Dedifferentiated amniotic fluid mesenchymal stem cell (primary cell): ENCODE data around the gene CYP21A2.
"Not testable (repeated sequence)": the region's sequence is repeated elsewhere in the genome, so short reads cannot be mapped to it uniquely, and the experiment has no call there.

Source experiments
- DNase-seq: peaks from one replicate; pipeline ENCODE4 v3.0.0-alpha.2; 2016; ENCODE audit errors: extremely low spot score

CYP21A2 gene

DNA sequence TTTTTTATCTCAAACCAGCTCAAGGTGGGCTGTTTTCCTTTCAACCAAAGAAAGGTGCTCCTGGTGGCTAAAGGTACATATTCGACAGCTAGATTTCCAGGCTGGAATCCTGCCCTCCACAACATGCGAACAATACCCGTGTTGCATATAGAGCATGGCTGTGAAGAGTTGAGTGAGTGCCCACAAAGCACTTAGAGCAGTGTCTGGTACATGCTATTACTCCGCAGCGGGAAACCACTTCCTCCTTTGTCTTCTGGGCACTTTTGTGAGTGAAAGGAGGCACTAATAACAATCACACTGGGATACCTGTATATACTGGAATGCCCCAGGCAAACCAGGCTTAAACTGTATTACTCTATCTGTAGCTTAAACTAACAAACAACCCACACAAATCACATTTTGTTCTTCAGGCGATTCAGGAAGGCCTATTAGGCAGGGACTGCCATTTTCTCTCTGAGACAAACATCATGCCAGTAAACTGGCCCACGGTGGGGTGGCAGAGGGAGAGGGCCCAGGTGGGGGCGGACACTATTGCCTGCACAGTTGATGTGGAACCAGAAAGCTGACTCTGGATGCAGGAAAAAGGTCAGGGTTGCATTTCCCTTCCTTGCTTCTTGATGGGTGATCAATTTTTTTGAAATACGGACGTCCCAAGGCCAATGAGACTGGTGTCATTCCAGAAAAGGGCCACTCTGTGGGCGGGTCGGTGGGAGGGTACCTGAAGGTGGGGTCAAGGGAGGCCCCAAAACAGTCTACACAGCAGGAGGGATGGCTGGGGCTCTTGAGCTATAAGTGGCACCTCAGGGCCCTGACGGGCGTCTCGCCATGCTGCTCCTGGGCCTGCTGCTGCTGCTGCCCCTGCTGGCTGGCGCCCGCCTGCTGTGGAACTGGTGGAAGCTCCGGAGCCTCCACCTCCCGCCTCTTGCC is at the start of gene CYP21A2:
Gene CYP21A2, plus strand, starts transcription at position 818 of the 927 bp plus-strand sequence. Its CDS starts 8 bp downstream, at position 826.
- DNase-seq, result not testable (repeated sequence)

DNA sequence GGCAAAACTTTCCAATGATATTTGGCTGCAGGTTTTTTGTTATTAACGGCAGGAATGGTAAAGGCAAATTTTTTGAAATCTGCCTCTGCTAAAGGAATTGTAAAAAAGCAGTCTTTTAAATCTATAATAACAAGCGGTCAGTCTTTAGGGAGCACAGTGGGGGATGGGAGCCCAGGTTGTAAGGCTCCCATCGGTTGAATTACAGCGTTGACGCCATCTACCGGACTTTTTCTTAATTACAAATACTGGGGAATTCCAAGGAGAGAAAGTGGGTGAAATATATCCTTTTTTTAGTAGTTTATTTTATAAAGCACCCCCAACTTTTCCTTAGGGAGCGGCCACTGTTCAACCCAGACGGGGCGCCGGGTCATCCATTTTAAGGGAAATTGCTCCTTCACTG is 48.9 kb upstream of the CYP21A2 start:
- not testable (repeated sequence) for DNase-seq

- not testable (repeated sequence) for DNase-seq
These were observed 43.8 kb upstream of the CYP21A2 start for GRCh38 chr6:31994421-31994820.

- DNase-seq, result not testable (repeated sequence)
These were observed 41.8 kb upstream of the CYP21A2 start for GRCh38 chr6:31996385-31996784.

- not testable (repeated sequence) for DNase-seq
These were observed 35.5 kb upstream of the CYP21A2 start for GRCh38 chr6:32002546-32003268.

GRCh38 chr6:32003301-32003700 is 34.9 kb upstream of the CYP21A2 start:
- DNase-seq, result not testable (repeated sequence)

- DNase-seq, result not testable (repeated sequence)
These were observed 33.8 kb upstream of the CYP21A2 start for GRCh38 chr6:32004393-32004792.

GRCh38 chr6:32004864-32005537 is 33.2 kb upstream of the CYP21A2 start:
- DNase-seq, result not testable (repeated sequence)

DNA sequence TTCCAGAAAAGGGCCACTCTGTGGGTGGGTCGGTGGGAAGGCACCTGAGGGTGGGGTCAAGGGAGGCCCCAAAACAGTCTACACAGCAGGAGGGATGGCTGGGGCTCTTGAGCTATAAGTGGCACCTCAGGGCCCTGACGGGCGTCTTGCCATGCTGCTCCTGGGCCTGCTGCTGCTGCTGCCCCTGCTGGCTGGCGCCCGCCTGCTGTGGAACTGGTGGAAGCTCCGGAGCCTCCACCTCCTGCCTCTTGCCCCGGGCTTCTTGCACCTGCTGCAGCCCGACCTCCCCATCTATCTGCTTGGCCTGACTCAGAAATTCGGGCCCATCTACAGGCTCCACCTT is 32.7 kb upstream of the CYP21A2 start:
- DNase-seq, result not testable (repeated sequence)

- DNase-seq, result not testable (repeated sequence)
These were observed 32.2 kb upstream of the CYP21A2 start for GRCh38 chr6:32005991-32006529.

DNA sequence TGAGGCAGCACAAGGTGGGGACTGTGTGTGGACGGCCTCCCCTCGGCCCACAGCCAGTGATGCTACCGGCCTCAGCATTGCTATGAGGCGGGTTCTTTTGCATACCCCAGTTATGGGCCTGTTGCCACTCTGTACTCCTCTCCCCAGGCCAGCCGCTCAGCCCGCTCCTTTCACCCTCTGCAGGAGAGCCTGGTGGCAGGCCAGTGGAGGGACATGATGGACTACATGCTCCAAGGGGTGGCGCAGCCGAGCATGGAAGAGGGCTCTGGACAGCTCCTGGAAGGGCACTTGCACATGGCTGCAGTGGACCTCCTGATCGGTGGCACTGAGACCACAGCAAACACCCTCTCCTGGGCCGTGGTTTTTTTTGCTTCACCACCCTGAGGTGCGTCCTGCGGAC is 31.1 kb upstream of the CYP21A2 start:
- not testable (repeated sequence) for DNase-seq

GRCh38 chr6:32008037-32008436 is 30.2 kb upstream of the CYP21A2 start:
- DNase-seq, result not testable (repeated sequence)

DNA sequence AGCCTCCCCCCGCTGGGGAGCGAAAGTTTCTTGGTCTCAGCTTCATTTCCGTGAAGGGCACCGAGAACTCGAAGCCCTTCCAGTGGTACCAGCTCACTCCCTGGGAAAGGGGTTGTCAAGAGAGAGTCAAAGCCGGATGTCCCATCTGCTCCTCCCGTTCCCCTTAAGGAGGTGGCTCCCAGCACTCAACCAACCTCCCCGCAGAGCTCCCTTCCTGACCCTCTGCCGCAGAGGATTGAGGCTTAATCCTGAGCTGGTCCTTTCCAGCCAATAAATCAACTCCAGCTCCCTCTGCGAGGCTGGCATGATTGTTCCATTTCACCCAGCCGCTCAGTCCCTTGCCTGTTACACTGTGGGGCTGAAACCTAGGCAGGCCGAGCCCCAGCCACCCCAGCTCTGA is 29.6 kb upstream of the CYP21A2 start:
- not testable (repeated sequence) for DNase-seq

DNA sequence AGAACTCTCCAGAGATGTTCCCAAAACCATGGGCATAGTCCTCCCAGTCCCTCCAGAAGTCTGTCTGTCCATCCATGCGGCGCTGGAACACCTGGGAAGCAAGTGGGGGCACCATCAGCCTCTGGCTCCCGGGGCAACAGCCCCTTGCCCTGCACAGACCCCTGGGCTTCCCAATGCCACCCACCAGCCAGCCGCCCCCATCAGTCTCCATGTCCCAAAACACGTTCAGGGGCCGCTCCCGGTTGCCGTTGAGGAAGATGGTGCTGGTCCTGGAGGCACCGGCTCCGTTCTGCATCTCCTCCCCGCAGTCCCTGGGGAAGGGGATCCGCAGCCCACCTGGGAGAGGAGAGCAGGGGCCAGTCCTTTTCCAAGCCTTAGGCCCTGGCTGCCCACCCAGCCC is 28.7 kb upstream of the CYP21A2 start:
- not testable (repeated sequence) for DNase-seq

GRCh38 chr6:32010856-32011530 is 27.2 kb upstream of the CYP21A2 start:
- DNase-seq, result not testable (repeated sequence)

DNA sequence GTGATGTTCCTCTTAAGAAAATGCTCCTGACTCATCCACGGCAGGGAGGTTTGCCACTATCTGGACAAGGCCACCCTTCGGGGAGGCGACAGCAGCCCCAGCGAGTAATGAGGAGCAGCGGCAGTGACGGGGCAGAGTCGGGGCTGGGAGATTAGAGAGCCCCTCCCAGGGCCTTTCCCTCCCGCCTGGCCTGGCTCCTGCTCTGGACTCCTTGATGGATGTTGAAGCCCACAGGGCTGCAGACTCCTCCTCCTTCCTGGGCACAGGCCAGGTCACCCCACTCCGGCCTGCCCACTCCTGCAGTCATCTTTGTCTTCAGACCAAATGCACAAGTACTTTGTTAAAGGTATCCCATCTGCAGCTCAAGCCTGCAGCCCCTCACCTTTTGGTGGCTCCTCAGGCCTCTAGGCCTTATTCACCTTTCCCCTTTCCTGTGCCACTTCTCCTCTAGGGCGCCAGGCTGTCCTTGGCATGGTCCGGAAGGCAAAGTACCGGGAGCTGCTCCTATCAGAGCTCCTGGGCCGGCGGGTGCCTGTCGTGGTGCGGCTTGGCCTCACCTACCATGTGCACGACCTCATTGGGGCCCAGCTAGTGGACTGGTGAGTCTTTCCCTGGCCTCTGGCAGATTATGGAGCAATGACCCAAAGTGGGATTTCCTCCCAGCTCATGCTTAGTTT is 25.1 kb upstream of the CYP21A2 start:
- not testable (repeated sequence) for DNase-seq

- not testable (repeated sequence) for DNase-seq
These were observed 24.5 kb upstream of the CYP21A2 start for GRCh38 chr6:32013738-32014137.

DNA sequence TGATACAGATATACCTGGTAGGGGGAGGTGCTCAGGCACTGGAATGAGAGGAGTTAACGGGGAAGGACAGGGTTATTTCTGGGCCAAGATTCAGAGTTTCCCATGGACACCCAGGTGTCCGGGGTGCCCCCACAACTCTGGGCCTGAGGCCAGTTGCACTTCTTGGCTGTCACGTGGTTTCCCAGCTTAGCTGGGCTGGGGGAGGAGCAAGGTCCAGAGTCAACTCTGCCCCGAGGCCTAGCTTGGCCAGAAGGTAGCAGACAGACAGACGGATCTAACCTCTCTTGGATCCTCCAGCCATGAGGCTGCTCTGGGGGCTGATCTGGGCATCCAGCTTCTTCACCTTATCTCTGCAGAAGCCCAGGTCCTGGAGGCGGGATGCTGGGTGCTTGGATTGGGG is 23.7 kb upstream of the CYP21A2 start, which contains the start of gene C4B:
Gene C4B, plus strand, starts transcription at position 249 of the 400 bp plus-strand sequence. Its CDS starts 51 bp downstream, at position 300.
- DNase-seq, result not testable (repeated sequence)

- DNase-seq, result not testable (repeated sequence)
These were observed 16.1 kb upstream of the CYP21A2 start for GRCh38 chr6:32022100-32022499.

GRCh38 chr6:32028631-32029030 is 9.6 kb upstream of the CYP21A2 start:
- DNase-seq, result not testable (repeated sequence)
